Fibroblast of gingiva (primary cell): Measurements from ENCODE around the gene TBC1D8B.
"Not testable (repeated sequence)": the region's sequence is repeated elsewhere in the genome, so short reads cannot be mapped to it uniquely, and the experiment has no call there.

Source experiments
- DNase-seq: peaks from one replicate; pipeline ENCODE4 v3.0.0-alpha.2; 2011; ENCODE audit warnings: low read depth

The TBC1D8B gene

DNA sequence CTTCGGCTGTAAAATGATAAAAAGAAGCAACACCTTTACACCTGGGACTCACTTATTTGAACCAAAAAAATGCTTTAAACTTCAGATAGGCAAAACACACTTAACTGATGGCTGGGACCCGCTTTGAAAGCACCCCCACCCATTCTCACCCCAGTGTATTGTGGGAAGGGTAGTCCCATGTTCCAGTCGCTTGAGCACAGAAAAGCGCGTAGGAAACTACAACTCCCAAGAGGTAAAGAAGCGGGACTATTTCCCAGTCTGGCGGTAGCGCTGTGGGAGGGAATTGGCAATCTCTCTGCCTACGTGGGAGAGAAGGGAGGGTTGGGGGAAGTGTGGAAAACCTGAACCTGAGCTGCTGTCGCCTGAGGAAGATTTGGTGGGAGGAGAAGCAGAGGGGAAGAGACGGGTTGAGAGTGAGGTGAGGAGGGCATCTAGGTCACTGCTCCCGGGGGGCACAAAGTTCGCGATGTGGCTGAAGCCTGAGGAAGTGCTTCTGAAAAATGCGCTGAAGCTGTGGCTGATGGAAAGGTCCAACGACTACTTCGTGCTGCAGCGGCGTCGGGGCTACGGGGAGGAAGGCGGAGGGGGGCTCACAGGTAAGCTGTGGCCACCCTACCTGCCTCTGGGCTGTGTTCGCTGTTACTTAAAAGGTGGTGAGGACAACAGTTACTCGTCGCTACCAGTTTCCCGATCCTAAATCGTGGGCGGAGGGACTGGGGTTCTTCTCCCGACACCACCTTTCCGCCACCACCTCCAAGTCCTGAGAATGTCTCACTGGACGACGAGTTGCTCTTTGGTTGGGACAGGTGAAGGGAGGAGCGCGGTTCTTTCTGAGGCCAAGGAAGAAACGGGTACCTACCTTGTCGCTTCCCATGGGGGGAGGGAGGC, at the start of gene TBC1D8B:
Gene TBC1D8B, plus strand, starts transcription at position 286 of the 888 bp plus-strand sequence. Its CDS starts 181 bp downstream, at position 467.
- DNase-seq: peak; percentile 89

- not testable (repeated sequence) for DNase-seq
Measured at GRCh38 chrX:106769288-106769687, 33.2 kb upstream of the TBC1D8B start.

DNA sequence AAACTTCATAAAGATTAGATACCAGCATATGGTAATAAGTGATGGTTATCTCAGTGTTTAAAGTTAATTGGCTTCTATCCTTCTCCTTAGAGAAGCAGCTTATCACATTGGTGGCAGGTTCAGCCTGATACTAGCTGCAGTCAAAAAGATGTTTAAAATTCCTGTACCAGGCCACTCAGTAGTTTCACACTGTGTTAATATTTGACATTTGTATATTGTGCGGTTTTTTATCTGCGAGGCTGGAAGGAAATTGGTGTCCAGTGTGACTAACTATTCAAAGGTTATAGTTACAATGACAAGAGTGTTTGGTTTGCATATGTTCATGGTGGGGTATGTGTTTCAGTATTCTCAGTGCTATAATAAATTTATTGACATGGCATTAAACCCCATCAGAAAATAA, 27.5 kb upstream of the TBC1D8B start:
- DNase-seq: no peak

GRCh38 chrX:106780264-106780663, 22.2 kb upstream of the TBC1D8B start:
- DNase-seq: no peak

GRCh38 chrX:106780664-106781377, 21.7 kb upstream of the TBC1D8B start:
- no peak for DNase-seq

- DNase-seq: no peak
Measured at GRCh38 chrX:106783716-106784115, 18.8 kb upstream of the TBC1D8B start.

GRCh38 chrX:106791495-106791894, 11.0 kb upstream of the TBC1D8B start:
- DNase-seq: peak; percentile 6

GRCh38 chrX:106802063-106802387, 448 bp upstream of the TBC1D8B start:
- DNase-seq: peak; percentile 10

GRCh38 chrX:106811131-106811910, 8.8 kb downstream of the TBC1D8B start:
- no peak for DNase-seq

GRCh38 chrX:106812930-106813329, 10.5 kb downstream of the TBC1D8B start:
- DNase-seq: not testable (repeated sequence)

DNA sequence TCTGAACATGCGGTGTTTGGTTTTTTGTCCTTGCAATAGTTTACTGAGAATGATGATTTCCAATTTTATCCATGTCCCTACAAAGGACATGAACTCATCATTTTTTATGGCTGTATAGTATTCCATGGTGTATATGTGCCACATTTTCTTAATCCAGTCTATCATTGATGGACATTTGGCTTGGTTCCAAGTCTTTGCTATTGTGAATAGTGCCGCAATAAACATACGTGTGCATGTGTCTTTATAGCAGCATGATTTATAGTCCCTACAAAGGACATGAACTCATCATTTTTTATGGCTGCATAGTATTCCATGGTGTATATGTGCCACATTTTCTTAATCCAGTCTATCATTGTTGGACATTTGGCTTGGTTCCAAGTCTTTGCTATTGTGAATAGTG, 11.6 kb downstream of the TBC1D8B start:
- not testable (repeated sequence) for DNase-seq

- DNase-seq: no peak
Measured at GRCh38 chrX:106862972-106863688, 60.7 kb downstream of the TBC1D8B start.

DNA sequence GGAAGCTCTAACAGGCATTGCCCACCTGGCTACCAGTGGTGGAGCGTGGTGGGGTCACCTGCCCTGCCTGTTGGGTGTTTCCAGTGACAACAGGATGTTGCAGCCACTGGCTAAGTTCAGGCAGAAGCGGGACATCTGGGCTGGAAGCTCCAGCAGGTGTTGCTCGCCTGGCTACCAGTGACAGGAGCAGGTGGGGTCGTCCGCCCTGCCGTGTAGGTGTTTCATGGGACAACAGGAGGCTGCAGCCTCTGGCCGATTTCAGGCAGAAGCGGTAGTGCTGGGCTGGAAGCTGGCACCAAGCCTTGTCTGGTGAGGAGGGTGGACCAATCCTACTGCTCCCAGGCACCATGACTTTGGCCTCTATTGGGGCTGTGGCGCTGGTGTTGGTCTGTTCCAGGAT, 61.2 kb downstream of the TBC1D8B start:
- DNase-seq: no peak

GRCh38 chrX:106872796-106873195, 70.3 kb downstream of the TBC1D8B start:
- peak; percentile 50 for DNase-seq

GRCh38 chrX:106874075-106874474, 71.6 kb downstream of the TBC1D8B start:
- DNase-seq: peak; percentile 9

- DNase-seq: peak; percentile 63
Measured at GRCh38 chrX:106875151-106875550, 72.7 kb downstream of the TBC1D8B start.

DNA sequence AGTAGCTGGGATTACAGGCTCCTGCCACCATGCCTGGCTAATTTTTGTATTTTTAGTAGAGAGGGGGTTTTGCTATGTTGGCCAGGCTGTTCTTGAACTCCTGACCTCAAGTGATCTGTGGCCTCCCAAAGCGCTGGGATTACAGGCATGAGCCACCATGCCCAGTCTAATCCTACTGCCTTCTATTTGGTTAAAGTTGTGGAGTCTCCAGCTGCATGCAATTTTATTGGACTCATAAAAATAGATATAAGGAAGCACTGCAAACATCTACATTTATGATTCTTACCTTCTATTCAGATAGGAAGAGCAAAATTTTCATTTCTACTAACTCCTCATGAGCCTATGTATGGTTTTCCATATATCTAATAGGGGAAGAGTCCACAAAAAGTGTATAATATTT, 87.0 kb downstream of the TBC1D8B start:
- DNase-seq: no peak

GRCh38 chrX:106891762-106892460, 89.4 kb downstream of the TBC1D8B start:
- peak; percentile 13 for DNase-seq

GRCh38 chrX:106894392-106894909, 92.0 kb downstream of the TBC1D8B start:
- peak; percentile 66 for DNase-seq

DNA sequence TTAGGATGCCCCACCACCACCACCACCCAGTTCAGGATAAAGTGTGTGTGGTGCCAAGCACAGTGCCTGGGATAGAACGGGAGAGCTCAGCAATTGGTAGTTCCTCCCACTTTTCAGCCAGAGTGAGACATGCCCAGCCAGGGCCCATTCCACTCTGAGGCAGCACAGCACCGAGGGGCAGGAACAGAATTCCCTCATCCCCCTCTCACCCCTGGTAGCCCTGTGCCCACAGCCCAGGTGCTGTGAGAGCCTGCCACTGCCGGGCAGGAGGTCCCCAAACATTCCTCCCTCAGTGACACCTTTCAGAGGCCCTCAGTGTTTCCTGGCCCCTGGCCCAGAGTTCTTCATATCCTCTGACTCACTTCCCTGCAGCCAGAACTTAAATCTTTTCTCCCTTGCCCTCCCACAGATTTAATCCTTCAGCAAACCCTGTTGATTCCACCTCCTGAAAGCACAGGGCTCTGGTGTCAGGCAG, 92.5 kb downstream of the TBC1D8B start:
- DNase-seq: peak; percentile 40

- peak; percentile 32 for DNase-seq
Measured at GRCh38 chrX:106897259-106897658, 94.8 kb downstream of the TBC1D8B start.
